T-helper 17 cell (primary cell): ENCODE data around the gene LCLAT1. TPM values are rescaled to one million over a fixed set of nuclear protein-coding genes. Genes with fewer than 3 reads are reported as not detected.

ENCODE experiments used
- total RNA-seq, 4 donors: library from RNA in 2 of 4; stranded (reverse) in 2 of 4; gene quantifications; one replicate each; pipeline ENCODE4 v1.2.3 and lab custom pipeline; 2022 to 2026

The LCLAT1 gene
- total RNA-seq, 2 donors from 2014 or later, result 6.7 to 18.2 TPM

Other genes with a start within 250 kb of the LCLAT1 start
- 100 to 1,000 TPM; 118 to 127 TPM for gene LBH, start 215.7 kb upstream of the LCLAT1 start, total RNA-seq